ENCODE results near the gene ACYP1.
A peak's percentile ranks its signal among the peaks of the same experiment; 100 is the strongest.

ACYP1 gene

GRCh38 chr14:75040959-75041358 is 22.9 kb downstream of the ACYP1 start:
- DNase-seq (ENCODE audit: low spot score): no peak

- no peak for DNase-seq (ENCODE audit: low spot score)
Measured at GRCh38 chr14:75040507-75040906, 23.3 kb downstream of the ACYP1 start.

DNA sequence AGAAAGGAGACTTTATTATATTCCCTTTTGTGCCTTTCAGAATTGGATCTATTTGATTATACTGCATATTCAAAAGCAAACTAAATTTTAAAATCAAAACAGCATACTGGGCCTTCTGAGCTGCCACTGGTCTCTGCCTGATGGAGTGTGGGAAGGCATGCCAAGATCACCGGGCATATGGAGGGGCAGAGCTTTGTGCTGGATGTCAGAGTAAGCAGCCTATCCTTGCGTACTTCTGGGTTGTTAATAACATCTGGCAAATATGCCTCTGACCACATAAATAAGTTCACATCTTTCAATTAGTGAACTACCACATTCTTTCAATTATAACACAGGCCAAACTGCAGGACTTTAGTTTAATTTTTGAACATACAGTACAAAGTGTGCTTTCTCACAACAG is 30.9 kb downstream of the ACYP1 start:
- no peak for DNase-seq (ENCODE audit: low spot score)

- no peak for DNase-seq (ENCODE audit: low spot score)
Measured at GRCh38 chr14:75030147-75030546, 33.7 kb downstream of the ACYP1 start.

- DNase-seq (ENCODE audit: low spot score): no peak
Measured at GRCh38 chr14:75025876-75026275, 37.9 kb downstream of the ACYP1 start.

GRCh38 chr14:75025082-75025481 is 38.7 kb downstream of the ACYP1 start:
- no peak for DNase-seq (ENCODE audit: low spot score)

GRCh38 chr14:75023108-75023507 is 40.7 kb downstream of the ACYP1 start:
- no peak for DNase-seq (ENCODE audit: low spot score)

- peak; percentile 40 for DNase-seq (ENCODE audit: low spot score)
Measured at GRCh38 chr14:75022655-75023054, 41.2 kb downstream of the ACYP1 start.

GRCh38 chr14:75018694-75019093 is 45.1 kb downstream of the ACYP1 start:
- DNase-seq (ENCODE audit: low spot score): no peak

DNA sequence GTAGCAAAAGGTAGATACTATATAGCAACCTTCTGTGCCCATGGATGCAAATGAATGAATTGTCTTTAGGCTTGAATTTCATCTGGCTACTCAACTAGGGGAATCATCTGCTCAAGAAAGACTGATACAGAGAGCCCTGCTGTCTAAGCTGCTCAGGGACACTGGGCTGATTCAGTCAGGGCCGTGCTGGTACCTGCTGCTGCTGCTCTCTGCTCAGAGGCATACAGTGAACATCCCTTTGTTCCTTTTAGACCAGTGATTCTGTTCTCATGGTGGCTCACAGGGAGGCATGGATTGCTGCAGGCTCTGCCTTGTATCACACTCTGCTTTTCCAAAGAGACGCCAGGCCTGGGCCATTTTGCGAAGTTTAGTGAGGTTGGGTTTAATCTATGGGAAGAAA is 47.0 kb downstream of the ACYP1 start:
- no peak for DNase-seq (ENCODE audit: low spot score)

DNA sequence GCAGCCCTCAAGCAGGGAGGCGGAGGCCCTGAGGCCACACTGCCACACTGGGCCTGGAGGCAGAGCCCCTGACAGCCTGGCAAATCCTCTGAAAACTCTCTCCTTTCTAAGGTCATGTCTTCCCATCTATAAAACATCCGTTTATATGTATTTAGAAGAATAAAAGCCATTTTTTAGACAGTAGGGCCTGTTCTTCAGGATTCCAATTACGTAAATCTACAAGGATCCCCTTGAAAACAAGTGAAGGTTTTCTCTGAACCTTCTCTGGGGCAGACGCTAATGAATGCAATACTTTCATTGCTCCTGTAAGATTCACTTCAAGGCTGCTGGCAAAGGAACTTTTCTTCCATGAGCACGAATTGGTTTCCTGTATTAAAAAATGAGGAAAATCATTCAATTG is 48.3 kb downstream of the ACYP1 start:
- DNase-seq (ENCODE audit: low spot score): no peak

DNA sequence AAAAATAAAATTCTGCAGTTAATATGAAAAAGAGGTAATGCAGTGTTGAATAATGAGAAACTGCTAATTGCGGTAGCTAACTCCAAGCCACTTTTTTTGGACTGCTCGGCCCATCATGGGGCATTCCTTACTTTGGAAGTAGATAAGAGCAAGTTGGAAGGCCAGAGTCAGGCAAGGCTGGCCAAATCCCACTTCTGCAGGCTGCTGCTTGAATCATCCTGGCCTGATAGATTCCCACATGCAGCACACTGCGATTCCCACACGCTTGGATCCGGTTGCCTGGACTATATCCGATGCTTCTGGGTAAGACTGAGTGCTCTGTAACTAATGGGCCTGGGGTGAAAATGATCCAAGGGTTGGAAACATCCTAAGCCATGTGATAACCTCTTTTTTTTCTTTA is 50.5 kb downstream of the ACYP1 start:
- DNase-seq (ENCODE audit: low spot score): no peak

- DNase-seq (ENCODE audit: low spot score): no peak
Measured at GRCh38 chr14:75011356-75011994, 52.3 kb downstream of the ACYP1 start.

- DNase-seq (ENCODE audit: low spot score): no peak
Measured at GRCh38 chr14:75010472-75011093, 53.2 kb downstream of the ACYP1 start.

GRCh38 chr14:75009176-75009575 is 54.6 kb downstream of the ACYP1 start:
- DNase-seq (ENCODE audit: low spot score): no peak

DNA sequence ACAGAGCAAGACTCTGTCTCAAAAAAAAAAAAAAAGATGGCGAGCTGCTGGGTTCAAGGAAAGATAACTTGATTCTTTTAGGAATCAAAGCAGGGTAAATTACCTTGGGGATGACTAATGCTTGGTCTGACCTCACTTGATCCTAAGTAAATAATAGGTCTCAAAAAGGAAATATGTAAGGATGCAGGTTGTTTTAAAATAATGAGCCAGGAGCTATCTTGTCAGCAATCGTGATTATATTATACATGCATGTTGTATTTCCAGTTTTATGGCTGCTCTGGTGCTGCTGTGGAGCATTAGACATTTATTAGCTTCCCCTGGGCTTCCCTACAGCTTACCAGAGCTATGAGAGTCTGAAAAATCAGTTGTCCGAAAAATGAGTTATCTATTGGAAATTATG is 58.5 kb downstream of the ACYP1 start:
- no peak for DNase-seq (ENCODE audit: low spot score)

DNA sequence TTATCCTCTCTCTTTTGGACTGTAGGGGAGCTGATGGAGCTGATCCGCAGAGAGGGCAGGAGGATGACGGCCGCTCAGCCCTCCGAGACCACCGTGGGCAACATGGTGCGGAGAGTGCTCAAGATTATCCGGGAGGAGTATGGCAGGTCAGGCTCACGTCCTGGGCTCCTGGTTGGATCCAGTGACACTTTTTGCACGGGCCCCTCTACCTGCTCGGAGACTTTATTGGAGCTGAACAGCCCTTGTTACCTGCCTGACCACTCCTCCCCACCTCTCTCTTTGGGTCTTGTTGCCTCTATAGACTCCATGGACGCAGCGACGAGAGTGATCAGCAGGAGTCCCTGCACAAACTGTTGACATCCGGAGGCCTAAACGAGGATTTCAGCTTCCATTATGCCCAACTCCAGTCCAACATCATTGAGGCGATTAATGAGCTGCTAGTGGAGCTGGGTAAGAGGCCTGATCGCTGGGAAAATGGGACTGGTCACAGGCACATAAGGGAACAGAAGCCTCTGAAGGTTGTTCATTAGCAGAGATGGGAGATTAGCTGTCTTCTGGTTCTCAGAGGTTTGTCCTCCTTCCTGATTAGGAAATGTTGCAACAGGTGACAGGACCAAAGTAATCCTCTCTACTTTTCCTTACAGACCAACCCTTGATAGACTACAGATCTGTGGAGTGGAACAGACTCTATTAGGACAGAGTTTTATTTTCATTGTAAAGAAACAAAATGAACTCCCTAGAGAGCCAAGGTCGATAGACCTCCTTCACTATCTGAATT is 60.4 kb downstream of the ACYP1 start:
- no peak for DNase-seq (ENCODE audit: low spot score)

Measured in HuH-7 (cell line).